PFSK-1 (cell line): Measurements from ENCODE around the gene GRK3.

Experiments used
- POLR2AphosphoS5 ChIP-seq: IDR thresholded peaks from 2 replicates; pipeline ENCODE4 v1.6.1; 2012; ENCODE audit warnings: low read depth, mild to moderate bottlenecking, control low read depth, low read length, moderate library complexity
- REST ChIP-seq, 2 experiments: IDR thresholded peaks; 2 replicates each; pipeline versions ENCODE4 v1.6.1 to v1.8.0; 2011 to 2012; ENCODE audit warnings: low read depth in 2 of 2, low read length in 2 of 2, control low read depth in 1 of 2, inconsistent platforms in 1 of 2, mild to moderate bottlenecking in 1 of 2, moderate library complexity in 1 of 2; ENCODE audit not compliant: insufficient read depth in 1 of 2
- SIN3A ChIP-seq: IDR thresholded peaks from 2 replicates; pipeline ENCODE4 v1.6.1; 2012; ENCODE audit warnings: mild to moderate bottlenecking, low read length, moderate library complexity, borderline replicate concordance; ENCODE audit not compliant: insufficient read depth
- TAF1 ChIP-seq: IDR thresholded peaks from 2 replicates; pipeline ENCODE4 v1.6.1; 2012; ENCODE audit warnings: low read length, control low read depth, borderline replicate concordance; ENCODE audit not compliant: insufficient read depth

- no peak for TF ChIP-seq TAF1
- no peak for TF ChIP-seq POLR2AphosphoS5
- no peak for TF ChIP-seq REST (IDR thresholded peaks at IDR 0.05; ENCODE audit: insufficient read depth in 1 of 2, low read depth in 2 of 2, low read length in 2 of 2)
- no peak for TF ChIP-seq SIN3A
Observed at GRCh38 chr22:25688627-25689026, 124.2 kb downstream of the GRK3 start.
